Vagina (tissue), 2 donors: Measurements from ENCODE around the gene CEP170B. TPM values are rescaled to one million over a fixed set of nuclear protein-coding genes. Genes with fewer than 3 reads are reported as not detected.

ENCODE experiments used
- DNase-seq, 2 donors: peaks; one replicate each; pipeline ENCODE4 v3.0.0-alpha.2; 2017; ENCODE audit errors: extremely low spot score in 2 of 2
- H3K27ac ChIP-seq: fragments of 200-600 bp; sonication (generic); one replicate; pipeline ENCODE4 v1.5.1; 2019
- H3K27me3 ChIP-seq: fragments of 200-600 bp; sonication (generic); one replicate; pipeline ENCODE4 v1.5.1; 2019
- H3K36me3 ChIP-seq, 2 donors: fragments of 200-600 bp; sonication (generic); one replicate each; pipeline ENCODE4 v1.5.1; 2017 to 2019
- H3K4me1 ChIP-seq: fragments of 200-600 bp; sonication (generic); one replicate; pipeline ENCODE4 v1.5.1; 2019
- H3K4me3 ChIP-seq, 2 donors: fragments of 200-600 bp; sonication (generic); 1 replicate in 1 of 2; 2 replicates in 1 of 2; pipeline ENCODE4 v1.5.1; 2016 to 2019
- H3K9me3 ChIP-seq: fragments of 200-600 bp; sonication (generic); one replicate; pipeline ENCODE4 v1.5.1; 2019
- POLR2A ChIP-seq, 2 donors: fragments of 450-650 bp; IDR thresholded peaks; one replicate each; pipeline ENCODE4 v1.6.1; 2017; ENCODE audit warnings: antibody characterized with exemption in 2 of 2, mild to moderate bottlenecking in 2 of 2, moderate library complexity in 2 of 2
- POLR2AphosphoS5 ChIP-seq, 2 donors: sonication (generic); formaldehyde crosslinking; IDR thresholded peaks; one replicate each; pipeline ENCODE4 v1.9.0; 2017; ENCODE audit warnings: antibody characterized with exemption in 2 of 2, mild to moderate bottlenecking in 2 of 2, low read depth in 1 of 2; ENCODE audit not compliant: insufficient read depth in 1 of 2
- intact Hi-C: fragments of 100-400 bp; cut with DNase I; formaldehyde crosslinking; loops from one replicate; pipeline ENCODE4 v1.15.1; 2023
- total RNA-seq: library from RNA; depleted of rRNA; stranded (reverse); fragments of >200 nt; gene quantifications from one replicate; pipeline ENCODE4 v1.2.3, GENCODE V29; 2016
- TF ChIP-seq, protein P1 (sequence below), 3 experiments: fragments of 450-650 bp in 2 of 3; fragments of 200-600 bp in 1 of 3; sonication (generic) in 1 of 3; IDR thresholded peaks; one replicate each; pipeline ENCODE4 v1.5.1; 2017 to 2019; ENCODE audit warnings: antibody characterized with exemption in 3 of 3, mild to moderate bottlenecking in 2 of 3, moderate library complexity in 2 of 3

The CEP170B gene
- total RNA-seq, 1 donor from 2014 or later = 17.9 TPM

DNA sequence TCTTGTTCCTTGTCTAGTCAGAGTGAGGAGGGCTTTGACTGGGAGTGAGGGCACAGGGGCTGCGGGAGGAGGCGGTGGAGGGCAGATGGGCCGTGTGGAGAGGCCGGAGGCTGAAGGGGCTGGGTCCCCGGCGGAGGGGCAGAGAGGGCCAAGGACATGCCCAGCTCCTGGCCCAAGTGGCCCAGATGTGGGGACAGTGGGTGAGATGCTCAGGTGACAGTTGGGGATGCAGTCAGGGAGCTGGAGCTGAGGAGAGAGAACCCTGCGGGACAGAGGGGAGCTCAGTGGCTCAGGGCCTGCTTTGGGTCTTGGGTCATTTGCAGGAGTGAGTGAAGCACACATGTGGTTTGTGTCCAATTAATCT is 33.1 kb downstream of the CEP170B start:
- H3K4me3 ChIP-seq = no peak overlapping the region
- H3K27me3 ChIP-seq = no peaks in the 10 kb centered on the region
- TF ChIP-seq, protein P1, sequence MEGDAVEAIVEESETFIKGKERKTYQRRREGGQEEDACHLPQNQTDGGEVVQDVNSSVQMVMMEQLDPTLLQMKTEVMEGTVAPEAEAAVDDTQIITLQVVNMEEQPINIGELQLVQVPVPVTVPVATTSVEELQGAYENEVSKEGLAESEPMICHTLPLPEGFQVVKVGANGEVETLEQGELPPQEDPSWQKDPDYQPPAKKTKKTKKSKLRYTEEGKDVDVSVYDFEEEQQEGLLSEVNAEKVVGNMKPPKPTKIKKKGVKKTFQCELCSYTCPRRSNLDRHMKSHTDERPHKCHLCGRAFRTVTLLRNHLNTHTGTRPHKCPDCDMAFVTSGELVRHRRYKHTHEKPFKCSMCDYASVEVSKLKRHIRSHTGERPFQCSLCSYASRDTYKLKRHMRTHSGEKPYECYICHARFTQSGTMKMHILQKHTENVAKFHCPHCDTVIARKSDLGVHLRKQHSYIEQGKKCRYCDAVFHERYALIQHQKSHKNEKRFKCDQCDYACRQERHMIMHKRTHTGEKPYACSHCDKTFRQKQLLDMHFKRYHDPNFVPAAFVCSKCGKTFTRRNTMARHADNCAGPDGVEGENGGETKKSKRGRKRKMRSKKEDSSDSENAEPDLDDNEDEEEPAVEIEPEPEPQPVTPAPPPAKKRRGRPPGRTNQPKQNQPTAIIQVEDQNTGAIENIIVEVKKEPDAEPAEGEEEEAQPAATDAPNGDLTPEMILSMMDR (IDR thresholded peaks at IDR 0.05) = no peak
- no peak for TF ChIP-seq POLR2AphosphoS5 (IDR thresholded peaks at IDR 0.05; ENCODE audit: insufficient read depth in 1 of 2, low read depth in 1 of 2)
- no peak for TF ChIP-seq POLR2A (IDR thresholded peaks at IDR 0.05)
- H3K4me1 ChIP-seq = peaks cover 13% of the 10 kb centered on the region
- H3K36me3 ChIP-seq = no peaks in the 10 kb centered on the region
- no peak overlapping the region for H3K27ac ChIP-seq
- no peaks in the 10 kb centered on the region for H3K9me3 ChIP-seq
- no peak for DNase-seq
- intact Hi-C loops = loop anchor here (5.0 kb wide), 1 partner anchor 149 kb away; no protein-coding TSS in a partner anchor

DNA sequence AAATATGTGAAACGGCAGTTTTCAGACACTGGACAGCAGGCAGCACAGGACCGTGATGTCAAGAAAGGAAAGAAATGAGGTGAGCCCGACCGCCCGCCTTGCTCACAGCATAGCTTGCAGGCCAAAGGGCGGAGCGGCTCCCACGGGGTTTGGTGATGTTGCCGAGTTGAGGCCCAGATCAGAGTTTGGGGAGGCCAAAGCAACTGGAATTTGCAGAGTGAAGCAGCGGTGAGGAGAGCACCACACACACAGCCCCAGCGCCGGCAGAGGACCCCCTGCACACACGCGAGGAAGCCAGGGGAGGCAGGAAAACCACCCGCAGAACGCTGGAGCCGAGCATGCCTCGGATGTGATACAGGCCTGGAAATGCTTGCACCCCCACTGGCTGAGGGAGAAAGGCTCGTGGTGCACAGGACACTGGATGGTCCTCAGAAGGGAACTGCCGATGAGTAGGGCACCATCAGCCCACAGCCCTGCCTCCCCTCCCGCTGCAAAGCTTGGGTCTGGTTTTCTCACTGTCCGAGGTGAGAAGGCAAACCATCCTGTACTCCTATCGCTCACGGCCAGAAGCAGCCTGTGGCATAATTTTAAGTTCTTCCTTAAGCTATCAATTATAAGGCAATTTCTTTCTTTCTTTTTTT is 33.9 kb downstream of the CEP170B start:
- H3K4me1 ChIP-seq = peaks cover 13% of the 10 kb centered on the region
- no peaks in the 10 kb centered on the region for H3K9me3 ChIP-seq
- H3K27ac ChIP-seq = no peak overlapping the region
- TF ChIP-seq POLR2A (IDR thresholded peaks at IDR 0.05) (no peak), POLR2AphosphoS5 (IDR thresholded peaks at IDR 0.05; ENCODE audit: insufficient read depth in 1 of 2, low read depth in 1 of 2) (no peak)
- TF ChIP-seq, protein P1 (IDR thresholded peaks at IDR 0.05) = no peak
- intact Hi-C loops = loop anchor here (5.0 kb wide), 1 partner anchor 148 kb away; no protein-coding TSS in a partner anchor
- H3K4me3 ChIP-seq = no peak overlapping the region
- no peaks in the 10 kb centered on the region for H3K36me3 ChIP-seq
- H3K27me3 ChIP-seq = no peaks in the 10 kb centered on the region
- no peak for DNase-seq

DNA sequence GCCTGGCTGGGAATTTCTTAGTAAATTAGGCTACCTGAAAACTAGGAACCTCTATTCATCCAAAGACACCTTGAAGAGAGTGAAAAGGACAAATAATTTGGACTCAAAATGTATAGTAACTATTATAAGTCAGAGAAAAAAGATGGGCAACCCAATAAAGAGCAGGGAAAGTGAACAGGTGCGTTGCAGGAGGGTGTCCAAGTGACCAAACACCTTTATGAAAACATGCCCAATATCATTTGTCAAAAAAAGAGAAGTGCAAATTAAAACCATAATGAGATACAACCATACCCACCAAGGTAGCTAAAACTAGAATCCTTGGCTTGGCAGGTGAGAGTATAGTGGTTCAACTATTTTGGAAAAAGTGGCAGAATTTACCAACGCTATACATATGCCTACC is 34.7 kb downstream of the CEP170B start:
- no peak for DNase-seq
- Histone ChIP-seq H3K27ac (no peak overlapping the region), H3K27me3 (no peaks in the 10 kb centered on the region), H3K4me3 (no peak overlapping the region), H3K4me1 (peaks cover 13% of the 10 kb centered on the region), H3K36me3 (no peaks in the 10 kb centered on the region), H3K9me3 (no peaks in the 10 kb centered on the region)
- TF ChIP-seq POLR2A (IDR thresholded peaks at IDR 0.05) = no peak
- no peak for TF ChIP-seq POLR2AphosphoS5 (IDR thresholded peaks at IDR 0.05; ENCODE audit: insufficient read depth in 1 of 2, low read depth in 1 of 2)
- TF ChIP-seq, protein P1 (IDR thresholded peaks at IDR 0.05) = no peak
- intact Hi-C loops = loop anchor here (5.0 kb wide), 1 partner anchor 148 kb away; no protein-coding TSS in a partner anchor

DNA sequence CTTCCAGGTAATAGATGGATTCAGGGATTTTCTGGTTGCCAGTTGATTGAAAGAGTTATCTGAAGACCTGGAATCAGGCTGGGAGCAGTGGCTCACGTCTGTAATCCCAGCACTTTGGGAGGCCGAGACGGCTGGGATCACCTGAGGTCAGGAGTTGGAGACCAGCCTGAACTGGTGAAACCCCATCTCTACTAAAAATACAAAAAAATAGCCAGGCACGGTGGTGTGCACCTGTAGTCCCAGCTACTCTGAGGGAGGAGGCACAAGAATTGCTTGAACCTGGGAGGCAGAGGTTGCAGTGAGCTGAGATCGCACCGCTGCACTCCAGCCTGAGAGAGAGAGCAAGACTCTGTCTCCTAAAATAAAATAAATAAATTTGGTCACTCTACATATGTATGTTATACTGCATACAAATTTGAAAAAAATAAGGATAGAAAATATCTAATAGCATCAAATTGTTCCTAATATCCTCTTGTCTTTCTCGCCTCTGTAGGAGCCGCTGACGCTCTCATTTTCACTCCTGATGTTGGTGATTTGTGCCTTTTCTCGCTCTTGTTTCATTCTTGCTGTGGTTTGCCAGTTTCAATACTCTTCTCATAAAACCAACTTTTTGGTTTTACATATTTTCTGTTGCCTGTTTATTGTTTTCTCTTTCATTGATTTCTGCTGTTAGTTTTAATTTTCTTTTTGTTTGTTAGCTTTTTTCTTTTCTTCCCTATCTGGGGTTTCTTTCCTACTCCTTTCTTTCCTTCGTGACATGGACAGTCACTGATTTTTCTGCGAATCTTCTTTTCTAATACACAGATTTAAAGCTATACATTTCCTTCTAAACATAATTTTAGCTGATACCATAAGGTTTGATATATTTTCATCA is 35.8 kb downstream of the CEP170B start:
- Histone ChIP-seq H3K4me3 (no peak overlapping the region), H3K27ac (no peak overlapping the region), H3K4me1 (peaks cover 7% of the 10 kb centered on the region), H3K27me3 (no peaks in the 10 kb centered on the region), H3K9me3 (no peaks in the 10 kb centered on the region), H3K36me3 (no peaks in the 10 kb centered on the region)
- TF ChIP-seq, protein P1 (IDR thresholded peaks at IDR 0.05) = no peak
- TF ChIP-seq POLR2A (IDR thresholded peaks at IDR 0.05) (no peak), POLR2AphosphoS5 (IDR thresholded peaks at IDR 0.05; ENCODE audit: insufficient read depth in 1 of 2, low read depth in 1 of 2) (no peak)
- DNase-seq = no peak
- intact Hi-C loops = no loop called here
